MCF 10A (cell line): Measurements from ENCODE around the gene PXMP4. TPM values are rescaled to one million over a fixed set of nuclear protein-coding genes. Genes with fewer than 3 reads are reported as not detected.

ENCODE experiments used
- BruUV-seq: library from RNA; stranded (reverse); fragments of 400-500 nt; replicated peaks from 2 replicates; lab custom pipeline; 2021; lab: Mats Ljungman, UMichigan
- CTCF ChIA-PET: fragments of 300-600 bp; sonication (Branson Sonifier 250); formaldehyde crosslinking; extraction: SDS; loops from one replicate; lab custom pipeline; 2021; ENCODE audit warnings: antibody characterized with exemption, inconsistent platforms; lab: Yijun Ruan, JAX
- POLR2A ChIA-PET: fragments of 300-600, 350-650 bp; sonication (Branson Sonifier 250); formaldehyde crosslinking; extraction: SDS; loops from one replicate; lab custom pipeline; 2020; ENCODE audit warnings: antibody characterized with exemption, inconsistent platforms; lab: Yijun Ruan, JAX
- DNase-seq: peaks from one replicate; pipeline ENCODE4 v3.0.0-alpha.2; 2018; ENCODE audit not compliant: unreplicated experiment
- H3K27ac Mint-ChIP-seq: one replicate; pipeline ENCODE4 v1.8.0; 2022; ENCODE audit warnings: mild to moderate bottlenecking, low read depth, mixed read lengths; ENCODE audit not compliant: unreplicated experiment
- H3K27me3 Mint-ChIP-seq: one replicate; pipeline ENCODE4 v1.8.0; 2022; ENCODE audit warnings: mixed read lengths; ENCODE audit not compliant: insufficient read depth, unreplicated experiment
- H3K36me3 Mint-ChIP-seq: one replicate; pipeline ENCODE4 v1.8.0; 2022; ENCODE audit warnings: mild to moderate bottlenecking, moderate library complexity, mixed read lengths; ENCODE audit not compliant: insufficient read depth, unreplicated experiment
- H3K4me1 Mint-ChIP-seq: one replicate; pipeline ENCODE4 v1.8.0; 2022; ENCODE audit warnings: mixed read lengths; ENCODE audit not compliant: insufficient read depth, unreplicated experiment
- H3K4me3 Mint-ChIP-seq: one replicate; pipeline ENCODE4 v1.8.0; 2022; ENCODE audit warnings: mild to moderate bottlenecking, moderate library complexity, mixed read lengths; ENCODE audit not compliant: unreplicated experiment
- H3K9me3 Mint-ChIP-seq: one replicate; pipeline ENCODE4 v1.8.0; 2022; ENCODE audit warnings: mixed read lengths; ENCODE audit not compliant: unreplicated experiment
- CTCF ChIP-seq: fragments of 200-600 bp; IDR thresholded peaks from one replicate; pipeline ENCODE4 v1.8.0; 2022; ENCODE audit warnings: antibody characterized with exemption, mild to moderate bottlenecking; ENCODE audit not compliant: unreplicated experiment
- intact Hi-C: fragments of 100-400 bp; cut with micrococcal nuclease; formaldehyde crosslinking; loops from 2 replicates; pipeline ENCODE4 v1.14.1; 2022
- total RNA-seq: library from RNA; stranded (reverse); gene quantifications from 2 replicates; pipeline ENCODE4 v1.2.3, GENCODE V29; 2022

Gene PXMP4
- total RNA-seq, 1 experiment from 2014 or later, result 3.9 TPM

GRCh38 chr20:33662172-33662571, 57.9 kb downstream of the PXMP4 start, which contains the start of gene C20orf144:
Gene C20orf144 (plus strand): TSS chr20:33662327. CDS start chr20:33662346, 19 bp downstream.
- no peak within 1 kb of the TSS for H3K27ac Mint-ChIP-seq
- CTCF ChIA-PET, result interaction anchor here (0.6 to 1.6 kb wide), 4 partner anchors 9 to 205 kb away, joined by 3 to 8 read pairs (median 4); no protein-coding TSS in a partner anchor
- H3K4me3 Mint-ChIP-seq, result peak within 1 kb of the TSS; percentile 73
- no peaks in the 10 kb centered on the region for H3K27me3 Mint-ChIP-seq
- intact Hi-C loops, result no loop called here
- H3K36me3 Mint-ChIP-seq, result peaks cover under 1% of the 10 kb centered on the region
- no peaks in the 10 kb centered on the region for H3K9me3 Mint-ChIP-seq
- no TSS peak for BruUV-seq
- POLR2A ChIA-PET, result interaction anchor here (0.9 to 3.4 kb wide), 5 partner anchors 9 to 450 kb away, joined by 3 to 20 read pairs (median 7); partner anchors contain the start of genes CBFA2T2 and EIF2S2
- no peak for TF ChIP-seq CTCF
- DNase-seq, result no peak
- H3K4me1 Mint-ChIP-seq, result peaks cover 14% of the 10 kb centered on the region

- H3K27me3 Mint-ChIP-seq, result no peaks in the 10 kb centered on the region
- no peaks in the 10 kb centered on the region for H3K9me3 Mint-ChIP-seq
- BruUV-seq, result no TSS peak
- H3K4me3 Mint-ChIP-seq, result no peak overlapping the region
- ChIA-PET POLR2A (interaction anchor here (0.9 kb wide), 1 partner anchor 170 kb away, joined by 4 read pairs; the partner anchor contains the start of gene CBFA2T2), CTCF (interaction anchor here (0.6 to 1.0 kb wide), 2 partner anchors 94 to 203 kb away, joined by 3 to 4 read pairs; no protein-coding TSS in a partner anchor)
- intact Hi-C loops, result no loop called here
- DNase-seq, result no peak
- H3K4me1 Mint-ChIP-seq, result peaks cover 6% of the 10 kb centered on the region
- no peaks in the 10 kb centered on the region for H3K36me3 Mint-ChIP-seq
- H3K27ac Mint-ChIP-seq, result no peak overlapping the region
- TF ChIP-seq CTCF, result no peak
Observed at GRCh38 chr20:33660685-33661058, 59.4 kb downstream of the PXMP4 start.

- no peak for DNase-seq
- Mint-ChIP-seq H3K4me1 (peaks cover 6% of the 10 kb centered on the region), H3K27ac (no peak overlapping the region), H3K36me3 (peaks cover 1% of the 10 kb centered on the region), H3K4me3 (no peak overlapping the region), H3K27me3 (no peaks in the 10 kb centered on the region), H3K9me3 (no peaks in the 10 kb centered on the region)
- TF ChIP-seq CTCF, result no peak
- ChIA-PET CTCF (interaction anchor here (0.6 kb wide), 1 partner anchor 205 kb away, joined by 3 read pairs; no protein-coding TSS in a partner anchor), POLR2A (no interaction called here)
- BruUV-seq, result no TSS peak
- intact Hi-C loops, result no loop called here
Observed at GRCh38 chr20:33660035-33660684, 60.0 kb downstream of the PXMP4 start.

- CTCF ChIA-PET, result interaction anchor here (0.6 kb wide), 1 partner anchor 204 kb away, joined by 3 read pairs; no protein-coding TSS in a partner anchor
- intact Hi-C loops, result no loop called here
Observed at GRCh38 chr20:33659341-33660034, 60.6 kb downstream of the PXMP4 start.

More at GRCh38 chr20:33659341-33660034, 60.6 kb downstream of the PXMP4 start:
- DNase-seq, result no peak
- H3K4me3 Mint-ChIP-seq, result no peak overlapping the region
- H3K36me3 Mint-ChIP-seq, result peaks cover 7% of the 10 kb centered on the region
- H3K4me1 Mint-ChIP-seq, result peaks cover 2% of the 10 kb centered on the region
- H3K9me3 Mint-ChIP-seq, result no peaks in the 10 kb centered on the region
- H3K27me3 Mint-ChIP-seq, result no peaks in the 10 kb centered on the region
- no peak for TF ChIP-seq CTCF
- POLR2A ChIA-PET, result no interaction called here
- BruUV-seq, result no TSS peak
- H3K27ac Mint-ChIP-seq, result no peak overlapping the region
